Activated T-cell treated with anti-CD3 and anti-CD28 coated beads, Interleukin-2, amount 50 U/mL, for 48 hours (primary cell): ENCODE data around the gene COL6A1.

Experiments used
- DNase-seq, 2 experiments: peaks; one replicate each; pipeline ENCODE4 v3.0.0-alpha.2; 2020

Gene COL6A1

GRCh38 chr21:46052703-46053651 is 71.4 kb downstream of the COL6A1 start:
- peak; percentile 65 to 74 for DNase-seq

GRCh38 chr21:46054031-46054430 is 72.5 kb downstream of the COL6A1 start:
- DNase-seq, result no peak

GRCh38 chr21:46054451-46054881 is 72.9 kb downstream of the COL6A1 start:
- no peak for DNase-seq
